Panc1 (cell line): Measurements from ENCODE around the gene IFT57. TPM values are rescaled to one million over a fixed set of nuclear protein-coding genes. Genes with fewer than 3 reads are reported as not detected.
A peak's percentile ranks its signal among the peaks of the same experiment; 100 is the strongest.

ENCODE experiments used
- ATAC-seq: fragments of 200-7000 bp; cut with Tn5 transposase; 2 replicates; pipeline ENCODE4 v1.9.1; 2020; ENCODE audit warnings: mild to moderate bottlenecking, moderate library complexity
- BruUV-seq: library from RNA; stranded (reverse); fragments of 400-500 nt; replicated peaks from 2 replicates; lab custom pipeline; 2021; lab: Mats Ljungman, UMichigan
- CTCF ChIA-PET: fragments of 300-600 bp; sonication (Branson Sonifier 250); formaldehyde crosslinking; loops from one replicate; lab custom pipeline; 2022; ENCODE audit warnings: antibody characterized with exemption; lab: Charles Lee
- POLR2A ChIA-PET: fragments of 300-600 bp; sonication (Branson Sonifier 250); formaldehyde crosslinking; loops from one replicate; lab custom pipeline; 2022; ENCODE audit warnings: antibody characterized with exemption; lab: Charles Lee
- DNase-seq: peaks from one replicate; pipeline ENCODE4 v3.0.0-alpha.2; 2010; ENCODE audit warnings: low read depth, low spot score
- H3K27ac ChIP-seq: 2 replicates; pipeline ENCODE4 v1.5.1; 2011; ENCODE audit warnings: mild to moderate bottlenecking, low read length, inconsistent platforms
- H3K27me3 ChIP-seq: fragments of 200-500 bp; sonication (Bioruptor generic); 2 replicates; pipeline ENCODE4 v1.6.0; 2014; ENCODE audit warnings: low read length, inconsistent platforms; ENCODE audit not compliant: control insufficient read depth, insufficient read depth
- H3K36me3 ChIP-seq: fragments of 200-500 bp; sonication (Bioruptor generic); 2 replicates; pipeline ENCODE4 v1.5.1; 2014; ENCODE audit warnings: inconsistent platforms, mild to moderate bottlenecking, low read length, moderate library complexity; ENCODE audit not compliant: control insufficient read depth, insufficient read depth
- H3K4me1 ChIP-seq: 2 replicates; pipeline ENCODE4 v1.5.1; 2011; ENCODE audit warnings: inconsistent platforms, mild to moderate bottlenecking, low read length, moderate library complexity; ENCODE audit not compliant: control insufficient read depth, insufficient read depth
- H3K4me3 ChIP-seq, 2 experiments: 2 replicates each; pipeline ENCODE4 v1.5.1; 2011 to 2012; ENCODE audit warnings: low read depth in 2 of 2, low read length in 2 of 2, mild to moderate bottlenecking in 2 of 2, inconsistent platforms in 1 of 2, moderate library complexity in 1 of 2
- H3K9me3 ChIP-seq: fragments of 200-500 bp; sonication (Bioruptor generic); 2 replicates; pipeline ENCODE4 v1.5.1; 2014; ENCODE audit warnings: low read depth, mild to moderate bottlenecking, inconsistent platforms, low read length, moderate library complexity; ENCODE audit not compliant: control insufficient read depth, insufficient read depth
- POLR2AphosphoS5 ChIP-seq: IDR thresholded peaks from 2 replicates; pipeline ENCODE4 v1.6.1; 2012; ENCODE audit warnings: mild to moderate bottlenecking, low read depth, low read length, moderate library complexity
- SIN3A ChIP-seq: IDR thresholded peaks from 2 replicates; pipeline ENCODE4 v1.6.1; 2012; ENCODE audit warnings: low read depth, mild to moderate bottlenecking, low read length, moderate library complexity, borderline replicate concordance; ENCODE audit not compliant: insufficient read depth
- TCF7L2 ChIP-seq: IDR thresholded peaks from 2 replicates; pipeline ENCODE4 v1.6.1; 2011; ENCODE audit warnings: mild to moderate bottlenecking, low read depth, low read length, inconsistent platforms
- in situ Hi-C: cut with HindIII; loops from 2 replicates; pipeline ENCODE4 v1.10.0; 2016; ENCODE audit warnings: low sequenced_read_pairs, low pct_unique_long_range_greater_than_20kb
- intact Hi-C: fragments of 100-400 bp; cut with micrococcal nuclease; formaldehyde crosslinking; loops from one replicate; pipeline ENCODE4 v1.10.0; 2022; ENCODE audit not compliant: unreplicated experiment
- total RNA-seq: library from RNA; stranded (reverse); gene quantifications from one replicate; pipeline ENCODE4 v1.2.1, GENCODE V29; 2021; ENCODE audit not compliant: unreplicated experiment
- TF ChIP-seq, protein P1 (sequence below): fragments of 450-650 bp; IDR thresholded peaks from 2 replicates; pipeline ENCODE4 v1.5.1; 2017; ENCODE audit warnings: mild to moderate bottlenecking
- TF ChIP-seq, protein P2 (sequence below), 2 experiments: IDR thresholded peaks; 2 replicates each; pipeline ENCODE4 v1.6.1; 2011 to 2012; ENCODE audit warnings: low read depth in 2 of 2, control low read depth in 1 of 2, low read length in 1 of 2, mild to moderate bottlenecking in 1 of 2, moderate library complexity in 1 of 2; ENCODE audit not compliant: insufficient read depth in 1 of 2

Gene IFT57
- total RNA-seq, 1 experiment from 2014 or later = 45.7 TPM

DNA sequence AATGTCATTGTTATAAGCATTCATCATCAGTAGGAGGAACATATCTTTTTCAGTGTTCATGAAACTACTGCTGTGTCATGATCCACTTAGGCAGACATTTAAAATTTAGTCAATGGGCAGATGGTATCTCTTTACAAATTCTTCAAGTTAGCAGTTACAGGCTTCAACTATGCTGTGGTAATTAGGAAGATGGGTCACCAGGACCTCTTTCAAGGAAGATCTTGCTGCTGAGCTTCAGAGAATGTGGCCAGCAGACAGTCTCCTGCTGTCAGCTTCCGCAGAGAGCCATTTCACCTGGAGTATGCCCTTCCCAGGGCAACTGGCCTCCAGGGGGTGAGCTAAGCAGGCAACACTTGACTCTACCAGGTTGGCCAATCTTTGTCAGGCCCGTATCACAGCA, 19.4 kb downstream of the IFT57 start:
- ChIA-PET CTCF (no interaction called here), POLR2A (no interaction called here)
- Histone ChIP-seq H3K36me3 (no peaks in the 10 kb centered on the region), H3K9me3 (no peaks in the 10 kb centered on the region), H3K27ac (no peak overlapping the region), H3K27me3 (no peaks in the 10 kb centered on the region), H3K4me3 (no peak overlapping the region), H3K4me1 (no peaks in the 10 kb centered on the region)
- in situ Hi-C loops (no loop called here), intact Hi-C loops (no loop called here)
- DNase-seq (no peak), ATAC-seq (no peak)
- no TSS peak for BruUV-seq
- TF ChIP-seq, protein P1, sequence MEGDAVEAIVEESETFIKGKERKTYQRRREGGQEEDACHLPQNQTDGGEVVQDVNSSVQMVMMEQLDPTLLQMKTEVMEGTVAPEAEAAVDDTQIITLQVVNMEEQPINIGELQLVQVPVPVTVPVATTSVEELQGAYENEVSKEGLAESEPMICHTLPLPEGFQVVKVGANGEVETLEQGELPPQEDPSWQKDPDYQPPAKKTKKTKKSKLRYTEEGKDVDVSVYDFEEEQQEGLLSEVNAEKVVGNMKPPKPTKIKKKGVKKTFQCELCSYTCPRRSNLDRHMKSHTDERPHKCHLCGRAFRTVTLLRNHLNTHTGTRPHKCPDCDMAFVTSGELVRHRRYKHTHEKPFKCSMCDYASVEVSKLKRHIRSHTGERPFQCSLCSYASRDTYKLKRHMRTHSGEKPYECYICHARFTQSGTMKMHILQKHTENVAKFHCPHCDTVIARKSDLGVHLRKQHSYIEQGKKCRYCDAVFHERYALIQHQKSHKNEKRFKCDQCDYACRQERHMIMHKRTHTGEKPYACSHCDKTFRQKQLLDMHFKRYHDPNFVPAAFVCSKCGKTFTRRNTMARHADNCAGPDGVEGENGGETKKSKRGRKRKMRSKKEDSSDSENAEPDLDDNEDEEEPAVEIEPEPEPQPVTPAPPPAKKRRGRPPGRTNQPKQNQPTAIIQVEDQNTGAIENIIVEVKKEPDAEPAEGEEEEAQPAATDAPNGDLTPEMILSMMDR = peak; percentile 15; the same call in 1 of the 2 replicates
- no peak for TF ChIP-seq SIN3A

DNA sequence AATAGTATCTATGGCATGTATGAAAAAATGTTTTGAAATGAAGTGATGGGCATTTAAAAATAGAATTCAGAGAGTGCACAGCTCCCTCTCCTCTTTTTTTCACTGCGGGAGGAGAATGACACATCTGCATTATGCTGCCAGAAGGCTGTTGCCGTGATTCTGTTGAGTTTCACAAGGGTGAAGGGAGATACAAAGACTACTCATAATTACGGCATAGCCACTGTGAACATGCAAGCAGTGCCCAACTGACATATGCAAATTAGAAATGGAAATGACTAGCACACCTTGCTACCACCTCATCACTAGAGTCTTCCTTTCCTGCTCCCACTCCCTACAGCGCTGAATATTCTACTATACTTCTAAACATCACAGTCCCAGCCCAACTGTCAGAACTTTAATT, 20.1 kb downstream of the IFT57 start:
- in situ Hi-C loops = no loop called here
- no peaks in the 10 kb centered on the region for H3K36me3 ChIP-seq
- no TSS peak for BruUV-seq
- no peak for TF ChIP-seq POLR2AphosphoS5
- TF ChIP-seq, protein P1 = no peak
- TF ChIP-seq TCF7L2 = no peak
- TF ChIP-seq, protein P2, sequence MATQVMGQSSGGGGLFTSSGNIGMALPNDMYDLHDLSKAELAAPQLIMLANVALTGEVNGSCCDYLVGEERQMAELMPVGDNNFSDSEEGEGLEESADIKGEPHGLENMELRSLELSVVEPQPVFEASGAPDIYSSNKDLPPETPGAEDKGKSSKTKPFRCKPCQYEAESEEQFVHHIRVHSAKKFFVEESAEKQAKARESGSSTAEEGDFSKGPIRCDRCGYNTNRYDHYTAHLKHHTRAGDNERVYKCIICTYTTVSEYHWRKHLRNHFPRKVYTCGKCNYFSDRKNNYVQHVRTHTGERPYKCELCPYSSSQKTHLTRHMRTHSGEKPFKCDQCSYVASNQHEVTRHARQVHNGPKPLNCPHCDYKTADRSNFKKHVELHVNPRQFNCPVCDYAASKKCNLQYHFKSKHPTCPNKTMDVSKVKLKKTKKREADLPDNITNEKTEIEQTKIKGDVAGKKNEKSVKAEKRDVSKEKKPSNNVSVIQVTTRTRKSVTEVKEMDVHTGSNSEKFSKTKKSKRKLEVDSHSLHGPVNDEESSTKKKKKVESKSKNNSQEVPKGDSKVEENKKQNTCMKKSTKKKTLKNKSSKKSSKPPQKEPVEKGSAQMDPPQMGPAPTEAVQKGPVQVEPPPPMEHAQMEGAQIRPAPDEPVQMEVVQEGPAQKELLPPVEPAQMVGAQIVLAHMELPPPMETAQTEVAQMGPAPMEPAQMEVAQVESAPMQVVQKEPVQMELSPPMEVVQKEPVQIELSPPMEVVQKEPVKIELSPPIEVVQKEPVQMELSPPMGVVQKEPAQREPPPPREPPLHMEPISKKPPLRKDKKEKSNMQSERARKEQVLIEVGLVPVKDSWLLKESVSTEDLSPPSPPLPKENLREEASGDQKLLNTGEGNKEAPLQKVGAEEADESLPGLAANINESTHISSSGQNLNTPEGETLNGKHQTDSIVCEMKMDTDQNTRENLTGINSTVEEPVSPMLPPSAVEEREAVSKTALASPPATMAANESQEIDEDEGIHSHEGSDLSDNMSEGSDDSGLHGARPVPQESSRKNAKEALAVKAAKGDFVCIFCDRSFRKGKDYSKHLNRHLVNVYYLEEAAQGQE (IDR thresholded peaks at IDR 0.05; ENCODE audit: insufficient read depth in 1 of 2, low read depth in 2 of 2, low read length in 1 of 2) = no peak
- TF ChIP-seq SIN3A = no peak
- ChIA-PET CTCF (no interaction called here), POLR2A (interaction anchor here (0.6 kb wide), 1 partner anchor 25 kb away, joined by 8 read pairs; no protein-coding TSS in a partner anchor)
- H3K27me3 ChIP-seq = no peaks in the 10 kb centered on the region
- intact Hi-C loops = no loop called here
- no peak overlapping the region for H3K27ac ChIP-seq
- no peaks in the 10 kb centered on the region for H3K4me1 ChIP-seq
- H3K9me3 ChIP-seq = no peaks in the 10 kb centered on the region
- ATAC-seq = no peak
- no peak for DNase-seq
- H3K4me3 ChIP-seq = no peak overlapping the region
